Measurements from ENCODE around the gene LRRK1.

- TF ChIP-seq POLR2AphosphoS5 (IDR thresholded peaks at IDR 0.05; ENCODE audit: low read depth, low read length) (no peak), TAF1 (IDR thresholded peaks at IDR 0.05; ENCODE audit: borderline replicate concordance, low read depth, low read length) (no peak), POLR2A (IDR thresholded peaks at IDR 0.05; ENCODE audit: low read depth, low read length) (no peak)
These were observed 98.9 kb downstream of the LRRK1 start for GRCh38 chr15:101018016-101018415.
